Common myeloid progenitor, CD34-positive (primary cell): Measurements from ENCODE around the gene ZNHIT1.

Experiments
- CTCF ChIA-PET: fragments of 350-600 bp; sonication (Branson Sonifier 250); formaldehyde crosslinking; loops from one replicate; lab custom pipeline; 2021; ENCODE audit warnings: antibody characterized with exemption; lab: Charles Lee
- POLR2A ChIA-PET: fragments of 350-600 bp; sonication (Branson Sonifier 250); formaldehyde crosslinking; loops from one replicate; lab custom pipeline; 2021; ENCODE audit warnings: antibody characterized with exemption; lab: Charles Lee
- DNase-seq, 3 donors: peaks; one replicate each; pipeline versions ENCODE4 v3.0.0 to v3.0.0-alpha.2; 2013
- H3K27ac ChIP-seq, 2 experiments: 1 replicate in 1 of 2; 2 replicates in 1 of 2; pipeline ENCODE4 v1.7.0; 2013; ENCODE audit warnings: inconsistent platforms in 2 of 2, low read length in 2 of 2, mild to moderate bottlenecking in 2 of 2, low read depth in 1 of 2, moderate library complexity in 1 of 2; ENCODE audit not compliant: severe bottlenecking in 2 of 2, insufficient read depth in 1 of 2, poor library complexity in 1 of 2
- H3K27me3 ChIP-seq, 5 experiments: replicated peaks in 2 of 5; 1 replicate in 3 of 5; 2 replicates in 2 of 5; pipeline versions ENCODE4 v1.6.1 to v1.7.0; 2013; ENCODE audit warnings: low read length in 4 of 5, mild to moderate bottlenecking in 2 of 5, moderate library complexity in 2 of 5, inconsistent platforms in 1 of 5; ENCODE audit not compliant: insufficient read depth in 5 of 5, control insufficient read depth in 4 of 5
- H3K36me3 ChIP-seq, 4 experiments: 1 replicate in 2 of 4; 2 replicates in 2 of 4; pipeline versions ENCODE4 v1.6.1 to v1.7.0; 2013; ENCODE audit warnings: low read length in 3 of 4, control low read depth in 1 of 4, mild to moderate bottlenecking in 1 of 4; ENCODE audit not compliant: control insufficient read depth in 4 of 4, insufficient read depth in 4 of 4
- H3K4me1 ChIP-seq, 4 experiments: 1 replicate in 3 of 4; 2 replicates in 1 of 4; pipeline versions ENCODE4 v1.6.1 to v1.7.1; 2013; ENCODE audit warnings: low read length in 3 of 4, mild to moderate bottlenecking in 3 of 4, control low read depth in 1 of 4, inconsistent platforms in 1 of 4, moderate library complexity in 1 of 4; ENCODE audit not compliant: control insufficient read depth in 4 of 4, insufficient read depth in 4 of 4; ENCODE audit errors: control extremely low read depth in 1 of 4
- H3K4me3 ChIP-seq, 7 experiments: 1 replicate in 4 of 7; 2 replicates in 3 of 7; pipeline versions ENCODE4 v1.5.1 to v1.7.0; 2013; ENCODE audit warnings: mild to moderate bottlenecking in 7 of 7, low read length in 6 of 7, moderate library complexity in 6 of 7, inconsistent platforms in 2 of 7, low read depth in 2 of 7, control low read depth in 1 of 7; ENCODE audit not compliant: insufficient read depth in 4 of 7, control insufficient read depth in 1 of 7; ENCODE audit errors: extremely low read depth in 1 of 7
- H3K9me3 ChIP-seq, 5 experiments: 1 replicate in 4 of 5; 2 replicates in 1 of 5; pipeline versions ENCODE4 v1.6.1 to v1.7.1; 2013; ENCODE audit warnings: low read length in 4 of 5, mild to moderate bottlenecking in 2 of 5, inconsistent platforms in 1 of 5, low read depth in 1 of 5, moderate library complexity in 1 of 5; ENCODE audit not compliant: control insufficient read depth in 4 of 5, insufficient read depth in 2 of 5; ENCODE audit errors: control extremely low read depth in 1 of 5
- WGBS: methylation state at CpG from one replicate; pipeline ENCODE4 v1.1.5; 2013; ENCODE audit not compliant: insufficient coverage; 5-methylcytosine and 5-hydroxymethylcytosine counted together

ZNHIT1 gene

GRCh38 chr7:101225650-101226049 lies 7.7 kb downstream of the ZNHIT1 start:
- no peak overlapping the region for H3K4me3 ChIP-seq
- ChIA-PET CTCF (interaction anchor here (1.2 to 3.3 kb wide), 3 partner anchors 9 to 19 kb away, joined by 3 to 23 read pairs (median 3); partner anchors contain the start of gene CLDN15), POLR2A (no interaction called here)
- WGBS: 99% methylated on average over 5 of the region's 6 CpGs
- peaks cover 4 to 52% (median 31%) of the 10 kb centered on the region in 4 experiments for H3K36me3 ChIP-seq
- no peak for DNase-seq
- peaks cover 0 to 4% (median 2%) of the 10 kb centered on the region in 4 experiments for H3K4me1 ChIP-seq
- H3K27ac ChIP-seq: no peak overlapping the region
- no peaks in the 10 kb centered on the region for H3K27me3 ChIP-seq
- H3K9me3 ChIP-seq: no peaks in the 10 kb centered on the region

GRCh38 chr7:101226721-101227120 lies 8.8 kb downstream of the ZNHIT1 start:
- H3K27me3 ChIP-seq: no peaks in the 10 kb centered on the region
- WGBS: 98% methylated on average over 8 of the region's 9 CpGs
- H3K4me1 ChIP-seq: peaks cover 0 to 9% (median 3%) of the 10 kb centered on the region in 4 experiments
- CTCF ChIA-PET: interaction anchor here (1.4 to 3.3 kb wide), 4 partner anchors 9 to 17 kb away, joined by 3 to 23 read pairs (median 12); partner anchors contain the start of genes CLDN15, FIS1, PLOD3 and ZNHIT1
- no peak for DNase-seq
- POLR2A ChIA-PET: no interaction called here
- H3K9me3 ChIP-seq: no peaks in the 10 kb centered on the region
- H3K36me3 ChIP-seq: peaks cover 4 to 54% (median 33%) of the 10 kb centered on the region in 4 experiments
- H3K27ac ChIP-seq: no peak overlapping the region
- H3K4me3 ChIP-seq: no peak overlapping the region

DNA sequence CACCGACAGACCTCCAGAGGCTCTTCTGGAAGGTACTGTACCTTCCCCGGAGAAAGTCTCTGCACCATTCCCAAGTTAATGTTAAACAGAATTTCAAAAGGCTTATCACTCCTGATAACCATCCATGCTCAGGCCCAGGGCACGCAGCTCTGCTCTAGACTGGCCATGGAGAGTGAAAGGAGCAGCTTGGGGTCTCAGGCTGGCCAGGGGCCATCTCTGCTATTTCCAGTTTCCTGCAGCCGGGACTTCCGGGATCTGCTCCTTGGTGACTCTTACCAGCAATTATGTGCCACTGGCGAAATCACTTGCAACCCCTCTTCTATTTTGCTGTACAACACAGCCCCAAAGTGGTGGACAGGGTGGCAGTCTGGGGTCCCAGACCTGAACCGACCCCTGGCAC lies 13.7 kb downstream of the ZNHIT1 start:
- Histone ChIP-seq H3K9me3 (no peaks in the 10 kb centered on the region), H3K4me3 (no peak overlapping the region), H3K4me1 (peaks cover 0 to 26% (median 20%) of the 10 kb centered on the region in 4 experiments), H3K27me3 (no peaks in the 10 kb centered on the region), H3K36me3 (peaks cover 1 to 28% (median 14%) of the 10 kb centered on the region in 4 experiments), H3K27ac (no peak overlapping the region)
- CTCF ChIA-PET: interaction anchor here (0.8 to 3.5 kb wide), 2 partner anchors 12 to 76 kb away, joined by 3 to 13 read pairs; no protein-coding TSS in a partner anchor
- DNase-seq: no peak
- POLR2A ChIA-PET: no interaction called here
- 91% methylated on average over 5 of the region's 7 CpGs for WGBS

DNA sequence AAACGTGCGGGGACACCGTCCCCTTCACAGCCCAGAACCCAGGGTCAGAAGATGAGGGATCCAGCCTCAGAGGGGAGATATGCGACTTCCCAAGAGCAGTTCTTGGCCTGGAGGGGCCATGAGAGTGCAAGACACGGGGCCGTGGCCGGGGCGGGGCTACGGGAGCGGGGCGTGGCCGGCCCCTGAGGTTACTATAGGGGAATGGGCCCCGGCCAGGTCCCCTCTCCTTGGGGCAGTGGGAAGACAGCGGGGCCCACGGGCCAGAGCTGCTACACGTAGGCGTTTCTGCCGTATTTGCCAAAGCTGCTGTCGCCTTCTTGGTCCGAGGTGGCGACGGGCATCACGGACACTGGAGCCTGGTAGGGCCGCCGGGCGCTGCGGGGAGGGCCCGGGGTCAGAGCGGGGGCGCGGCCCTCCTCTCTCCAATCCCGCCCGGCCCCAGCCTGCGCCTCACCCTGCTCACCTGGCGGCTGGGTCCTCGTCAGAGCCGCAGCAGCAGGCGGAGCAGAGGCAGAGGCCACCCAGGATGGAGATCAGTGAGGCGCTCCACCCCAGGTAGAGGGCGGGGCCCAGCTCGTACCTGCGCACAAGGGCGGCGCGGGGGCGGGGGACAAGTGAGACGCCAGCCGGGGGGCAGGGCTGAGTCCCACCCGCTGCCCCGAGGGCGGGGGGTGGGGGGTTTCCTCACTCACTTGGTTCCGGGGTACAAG lies 14.3 kb downstream of the ZNHIT1 start:
- ChIA-PET CTCF (interaction anchor here (3.5 kb wide), 1 partner anchor 11 kb away, joined by 13 read pairs; no protein-coding TSS in a partner anchor), POLR2A (interaction anchor here (0.5 kb wide), 1 partner anchor 20 kb away, joined by 4 read pairs; no protein-coding TSS in a partner anchor)
- Histone ChIP-seq H3K27me3 (no peaks in the 10 kb centered on the region), H3K9me3 (no peaks in the 10 kb centered on the region), H3K4me3 (no peak overlapping the region), H3K4me1 (peaks cover 0 to 30% (median 26%) of the 10 kb centered on the region in 4 experiments), H3K27ac (no peak overlapping the region), H3K36me3 (peaks cover 0 to 23% (median 12%) of the 10 kb centered on the region in 4 experiments)
- 92% methylated on average over 33 of the region's 52 CpGs for WGBS
- no peak for DNase-seq

DNA sequence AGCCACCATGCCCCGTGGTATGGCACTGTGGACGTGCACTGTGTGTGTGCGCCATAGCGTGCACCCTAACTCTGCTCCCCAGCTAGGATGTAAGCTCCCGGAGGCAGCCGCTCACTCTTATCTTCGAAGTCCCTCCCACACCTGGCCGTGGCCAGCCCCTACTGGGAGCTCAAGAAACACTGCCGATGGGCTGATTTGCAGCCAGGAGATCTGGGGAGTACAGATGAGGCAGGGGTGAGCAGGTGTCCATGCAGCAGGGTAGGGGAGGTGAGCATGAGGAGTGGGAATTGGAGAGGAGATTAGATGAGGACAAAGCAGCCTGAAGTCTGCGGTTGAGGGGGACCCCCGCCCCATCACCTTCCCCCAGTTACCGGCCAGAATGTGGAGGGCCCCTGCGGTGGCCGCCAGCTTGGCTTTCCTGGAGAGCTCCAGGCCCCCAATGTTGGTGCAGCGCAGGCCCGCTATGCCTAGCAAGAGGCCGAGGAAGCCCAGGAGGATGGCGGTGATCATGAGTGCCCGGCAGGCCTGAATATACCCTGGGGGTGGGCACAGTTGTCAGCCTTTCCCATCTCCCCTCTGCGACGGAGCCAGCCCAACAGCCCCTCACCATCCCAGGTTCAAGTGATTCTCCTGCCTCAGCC lies 16.1 kb downstream of the ZNHIT1 start:
- Histone ChIP-seq H3K27ac (no peak overlapping the region), H3K4me1 (peaks cover 2 to 47% (median 43%) of the 10 kb centered on the region in 4 experiments), H3K36me3 (peaks cover 0 to 22% (median 13%) of the 10 kb centered on the region in 4 experiments), H3K27me3 (no peaks in the 10 kb centered on the region), H3K9me3 (no peaks in the 10 kb centered on the region), H3K4me3 (no peak overlapping the region)
- WGBS: 96% methylated on average over 16 of the region's 21 CpGs
- DNase-seq: no peak
- CTCF ChIA-PET: interaction anchor here (0.6 to 4.8 kb wide), 6 partner anchors 10 to 149 kb away, joined by 3 to 35 read pairs (median 9); partner anchors contain the start of genes FIS1, PLOD3 and ZNHIT1
- POLR2A ChIA-PET: no interaction called here

DNA sequence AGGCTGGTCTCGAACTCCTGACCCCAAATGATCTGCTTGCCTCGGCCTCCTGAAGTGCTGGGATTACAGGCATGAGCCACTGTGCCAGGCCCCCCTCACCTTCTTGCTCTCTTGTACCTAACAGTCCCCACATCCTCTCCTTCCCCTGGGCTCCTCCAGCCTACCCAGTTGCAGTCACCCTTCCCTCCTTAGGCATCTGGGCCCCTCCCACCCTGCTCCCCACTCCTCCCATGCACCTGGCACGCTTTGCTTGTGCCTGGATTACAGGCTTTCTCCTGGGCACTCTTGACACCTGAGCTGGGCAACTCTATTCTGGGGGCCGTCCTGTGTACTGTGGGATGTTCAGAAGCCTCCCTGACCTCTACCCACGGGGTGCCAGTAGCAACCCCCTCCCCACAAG lies 16.7 kb downstream of the ZNHIT1 start:
- peaks cover 0 to 27% (median 13%) of the 10 kb centered on the region in 4 experiments for H3K36me3 ChIP-seq
- H3K4me1 ChIP-seq: peaks cover 2 to 53% (median 49%) of the 10 kb centered on the region in 4 experiments
- ChIA-PET POLR2A (interaction anchor here (0.6 kb wide), 1 partner anchor 1231 kb away, joined by 4 read pairs; no protein-coding TSS in a partner anchor), CTCF (interaction anchor here (0.6 to 4.8 kb wide), 12 partner anchors 9 to 94 kb away, joined by 3 to 35 read pairs (median 6); partner anchors contain the start of genes FIS1, PLOD3 and ZNHIT1)
- 97% methylated on average over 5 of the region's 5 CpGs for WGBS
- no peak for DNase-seq
- no peak overlapping the region for H3K27ac ChIP-seq
- no peaks in the 10 kb centered on the region for H3K9me3 ChIP-seq
- no peak overlapping the region for H3K4me3 ChIP-seq
- no peaks in the 10 kb centered on the region for H3K27me3 ChIP-seq
